GM12875 (cell line): Measurements from ENCODE around the gene UBE2O.

ENCODE experiments used
- H3K4me3 ChIP-seq: one replicate; pipeline ENCODE4 v1.5.1; 2011; ENCODE audit warnings: low read depth, low read length, control low read depth
- TF ChIP-seq, protein P1 (sequence below): IDR thresholded peaks from 2 replicates; pipeline ENCODE4 v1.5.1; 2011; ENCODE audit warnings: low read depth, mild to moderate bottlenecking, control low read depth, inconsistent platforms, low read length, moderate library complexity, borderline replicate concordance; ENCODE audit not compliant: insufficient read depth

Gene UBE2O

DNA sequence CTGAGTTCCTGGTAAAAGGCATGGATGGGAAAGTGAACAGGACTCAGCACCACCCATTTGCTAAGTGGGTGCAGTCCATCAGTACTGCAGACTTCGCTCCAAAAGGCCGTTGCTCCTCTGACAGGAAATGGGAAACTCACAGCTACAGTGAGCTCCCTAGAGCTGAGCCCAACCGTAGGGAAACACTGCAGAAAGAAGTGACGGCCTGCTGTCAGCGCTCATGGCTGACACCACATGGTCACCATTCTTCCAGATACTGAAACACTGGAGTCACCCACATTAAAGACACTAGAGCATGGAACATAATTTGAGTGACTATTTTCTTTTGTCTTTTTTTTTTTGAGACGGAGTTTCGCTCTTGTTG, 31.9 kb downstream of the UBE2O start:
- TF ChIP-seq, protein P1, sequence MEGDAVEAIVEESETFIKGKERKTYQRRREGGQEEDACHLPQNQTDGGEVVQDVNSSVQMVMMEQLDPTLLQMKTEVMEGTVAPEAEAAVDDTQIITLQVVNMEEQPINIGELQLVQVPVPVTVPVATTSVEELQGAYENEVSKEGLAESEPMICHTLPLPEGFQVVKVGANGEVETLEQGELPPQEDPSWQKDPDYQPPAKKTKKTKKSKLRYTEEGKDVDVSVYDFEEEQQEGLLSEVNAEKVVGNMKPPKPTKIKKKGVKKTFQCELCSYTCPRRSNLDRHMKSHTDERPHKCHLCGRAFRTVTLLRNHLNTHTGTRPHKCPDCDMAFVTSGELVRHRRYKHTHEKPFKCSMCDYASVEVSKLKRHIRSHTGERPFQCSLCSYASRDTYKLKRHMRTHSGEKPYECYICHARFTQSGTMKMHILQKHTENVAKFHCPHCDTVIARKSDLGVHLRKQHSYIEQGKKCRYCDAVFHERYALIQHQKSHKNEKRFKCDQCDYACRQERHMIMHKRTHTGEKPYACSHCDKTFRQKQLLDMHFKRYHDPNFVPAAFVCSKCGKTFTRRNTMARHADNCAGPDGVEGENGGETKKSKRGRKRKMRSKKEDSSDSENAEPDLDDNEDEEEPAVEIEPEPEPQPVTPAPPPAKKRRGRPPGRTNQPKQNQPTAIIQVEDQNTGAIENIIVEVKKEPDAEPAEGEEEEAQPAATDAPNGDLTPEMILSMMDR = no peak
- H3K4me3 ChIP-seq = no peak overlapping the region

DNA sequence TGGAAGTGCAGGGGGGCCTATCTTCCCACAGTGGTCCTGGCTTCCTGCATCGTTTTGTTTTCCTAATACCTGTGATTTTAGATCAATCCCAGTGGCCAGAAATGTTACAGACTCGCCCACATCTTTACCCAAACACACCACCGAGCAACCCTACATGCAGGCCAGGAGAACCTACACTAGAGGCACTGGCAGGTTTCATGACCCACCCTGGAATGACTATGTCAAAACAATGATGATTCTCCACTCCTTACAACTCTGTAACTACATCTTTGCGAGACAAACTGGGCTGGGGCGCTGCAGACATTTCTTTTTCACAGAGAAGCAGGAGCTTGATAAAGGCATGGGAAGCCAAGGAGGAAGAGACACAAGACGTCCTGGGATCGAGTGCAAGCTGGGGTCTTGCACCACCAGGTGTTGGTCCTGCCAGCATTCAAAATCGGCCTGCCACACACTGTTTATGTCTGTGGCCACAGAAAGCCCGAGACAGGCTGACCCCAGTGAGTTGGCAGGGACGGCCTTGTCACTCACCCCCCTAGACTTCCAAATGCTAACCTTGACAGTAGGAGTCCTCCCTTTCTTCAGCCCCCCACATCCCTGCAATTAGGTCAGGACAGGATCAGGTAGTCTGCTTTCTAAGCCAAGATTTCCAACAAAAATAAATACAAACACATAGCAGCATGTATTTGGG, 32.5 kb downstream of the UBE2O start:
- no peak overlapping the region for H3K4me3 ChIP-seq
- TF ChIP-seq, protein P1 = no peak

DNA sequence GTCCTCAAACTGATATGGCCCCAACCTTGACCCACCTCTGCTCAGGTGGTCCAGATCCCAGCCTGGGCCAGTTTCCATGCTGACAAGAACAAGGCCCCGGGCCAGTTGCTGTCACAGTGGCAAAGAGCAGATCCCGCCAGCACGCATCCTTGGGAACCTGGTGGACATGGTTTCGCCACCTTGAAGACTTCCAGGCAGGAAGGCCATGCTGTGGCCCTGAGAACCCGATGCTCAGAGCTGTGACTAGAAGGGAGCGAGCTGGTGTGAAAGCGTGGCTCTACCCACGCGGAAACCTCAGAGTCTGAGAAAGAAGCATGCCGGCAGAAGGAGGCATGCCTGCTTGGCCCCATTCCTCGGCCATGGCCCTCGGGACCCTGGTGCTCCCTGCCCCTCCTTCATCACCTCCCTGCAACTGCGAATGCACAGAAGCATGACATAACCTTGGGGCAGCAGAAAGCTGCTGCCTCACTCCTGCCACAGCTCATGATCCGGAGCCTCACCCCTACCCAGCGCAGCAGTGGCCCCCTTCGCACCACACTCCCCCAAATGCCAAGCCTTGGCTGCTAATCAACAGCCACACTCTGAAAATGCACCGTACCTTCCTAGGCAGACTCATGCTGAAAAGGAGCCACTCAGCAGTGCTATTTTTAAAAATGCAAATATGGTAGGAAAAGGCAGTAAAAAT, 33.2 kb downstream of the UBE2O start:
- no peak overlapping the region for H3K4me3 ChIP-seq
- TF ChIP-seq, protein P1 = no peak

DNA sequence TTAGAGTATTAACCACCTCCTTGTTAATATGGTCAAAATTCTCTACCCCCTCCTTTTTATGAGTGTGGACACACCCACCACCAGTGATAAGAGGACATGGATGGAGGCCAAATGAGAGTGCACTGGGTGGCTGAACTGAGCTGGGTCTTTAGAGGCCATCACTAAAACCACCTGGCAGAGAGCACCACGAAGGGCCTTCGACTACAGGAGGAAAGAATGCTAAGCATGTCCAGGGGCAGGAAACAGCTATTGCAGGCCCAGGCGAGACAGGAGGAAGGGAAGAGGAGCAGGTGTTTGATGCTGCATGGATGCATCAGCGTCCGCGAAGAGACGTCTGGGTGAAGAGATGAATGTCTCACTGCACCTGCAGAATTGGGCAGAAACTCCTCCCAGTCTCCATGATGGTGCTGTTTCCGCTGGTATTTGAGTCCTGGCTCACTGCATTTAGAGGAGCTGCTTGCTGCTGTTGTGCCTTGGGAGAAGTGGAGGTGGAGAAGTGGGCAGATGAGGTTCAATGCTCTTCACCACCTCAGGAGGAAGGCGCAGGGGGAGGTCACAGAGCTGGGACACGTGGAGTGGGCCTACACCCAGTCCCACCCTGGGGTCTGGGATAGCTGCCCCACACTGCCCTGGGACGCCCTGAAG, 35.3 kb downstream of the UBE2O start:
- TF ChIP-seq, protein P1 = no peak
- H3K4me3 ChIP-seq = no peak overlapping the region

DNA sequence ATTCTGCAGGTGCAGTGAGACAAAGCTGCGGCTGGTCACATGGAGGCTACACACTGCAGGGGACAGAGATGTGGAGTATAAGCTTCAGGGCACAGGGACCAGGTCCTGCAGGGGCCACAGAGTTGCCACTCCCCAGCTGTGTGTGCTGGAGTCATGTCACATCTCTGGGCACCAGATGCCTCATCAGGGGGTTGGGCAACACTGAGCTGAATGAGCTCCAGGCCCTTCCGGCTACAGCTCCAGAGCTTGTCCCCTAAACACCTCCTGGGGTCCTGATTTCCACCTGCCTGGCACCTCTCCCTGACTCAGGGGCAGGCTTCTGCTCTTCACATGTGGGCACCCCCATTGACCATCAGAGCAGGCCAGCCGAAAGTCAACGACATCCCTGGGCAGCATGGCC, 36.1 kb downstream of the UBE2O start:
- TF ChIP-seq, protein P1 = no peak
- no peak overlapping the region for H3K4me3 ChIP-seq

DNA sequence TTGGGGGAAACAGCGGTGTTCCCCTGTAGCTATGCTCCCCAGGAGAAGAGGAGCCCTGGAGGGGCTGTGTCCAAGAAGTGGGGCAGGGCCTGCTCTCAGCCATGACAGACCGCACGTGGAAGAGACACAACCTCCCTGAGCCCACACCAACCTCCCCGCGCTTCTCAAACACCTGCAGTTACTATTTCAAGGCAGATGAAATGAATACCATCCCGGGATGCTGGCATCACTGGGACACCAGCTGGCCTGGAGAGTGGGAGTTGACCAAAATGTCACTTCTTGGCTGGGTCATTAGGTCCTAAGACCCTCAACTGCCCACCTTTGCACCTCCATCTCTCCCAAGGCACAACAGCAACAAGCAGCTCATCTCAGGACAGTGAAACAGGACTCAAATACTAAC, 36.5 kb downstream of the UBE2O start:
- TF ChIP-seq, protein P1 = no peak
- no peak overlapping the region for H3K4me3 ChIP-seq
